H1 (cell line): ENCODE measurements around the gene TRIM38. TPM values are rescaled to one million over a fixed set of nuclear protein-coding genes. Genes with fewer than 3 reads are reported as not detected.
A peak's percentile ranks its signal among the peaks of the same experiment; 100 is the strongest.

ENCODE experiments used
- ASH2L ChIP-seq: fragments of 200-600, 300-600 bp; sonication (generic); IDR thresholded peaks from one replicate; pipeline ENCODE4 v1.7.1; 2017; ENCODE audit warnings: low read length
- ATF2 ChIP-seq: IDR thresholded peaks from 2 replicates; pipeline ENCODE4 v1.6.1; 2012; ENCODE audit warnings: low read length, inconsistent platforms
- BACH1 ChIP-seq: IDR thresholded peaks from 2 replicates; pipeline ENCODE4 v1.6.1; 2012; ENCODE audit warnings: low read length, improper control_type of control experiment
- CBX5 ChIP-seq: fragments of 300-800, 300-1000 bp; sonication (generic); IDR thresholded peaks from 2 replicates; pipeline ENCODE4 v1.7.1; 2016; ENCODE audit warnings: antibody characterized with exemption, low read length, low read depth
- CBX8 ChIP-seq: fragments of 300-800, 300-1000 bp; sonication (generic); IDR thresholded peaks from 2 replicates; pipeline ENCODE4 v1.7.1; 2016; ENCODE audit warnings: low read depth, low read length, borderline replicate concordance
- CEBPB ChIP-seq: IDR thresholded peaks from 2 replicates; pipeline ENCODE4 v1.6.1; 2012; ENCODE audit warnings: low read depth, low read length
- CHD1 ChIP-seq: IDR thresholded peaks from 2 replicates; pipeline ENCODE4 v1.6.1; 2012; ENCODE audit warnings: low read depth, low read length, improper control_type of control experiment
- E2F6 ChIP-seq: IDR thresholded peaks from 2 replicates; pipeline ENCODE4 v1.6.1; 2012; ENCODE audit warnings: inconsistent platforms
- EGR1 ChIP-seq: IDR thresholded peaks from 2 replicates; pipeline ENCODE4 v1.6.1; 2011; ENCODE audit warnings: low read depth, low read length, borderline replicate concordance
- HDAC6 ChIP-seq: IDR thresholded peaks from one replicate; pipeline ENCODE4 v1.7.1; 2012; ENCODE audit warnings: low read depth, mild to moderate bottlenecking, inconsistent platforms, low read length, moderate library complexity
- MAX ChIP-seq: IDR thresholded peaks from 2 replicates; pipeline ENCODE4 v1.6.1; 2012; ENCODE audit warnings: inconsistent platforms
- RAD21 ChIP-seq, 2 experiments: IDR thresholded peaks in 1 of 2; conservative IDR thresholded peaks in 1 of 2; 2 replicates each; pipeline ENCODE4 v1.6.1; 2011; ENCODE audit warnings: low read depth in 2 of 2, low read length in 2 of 2, improper control_type of control experiment in 1 of 2, inconsistent platforms in 1 of 2, mild to moderate bottlenecking in 1 of 2, moderate library complexity in 1 of 2
- RFX5 ChIP-seq: IDR thresholded peaks from 2 replicates; pipeline ENCODE4 v1.6.1; 2011; ENCODE audit warnings: low read depth, low read length, improper control_type of control experiment, borderline replicate concordance
- RNF2 ChIP-seq: fragments of 200-900, 300-1000 bp; sonication (generic); IDR thresholded peaks from 2 replicates; pipeline ENCODE4 v1.7.1; 2016; ENCODE audit warnings: borderline replicate concordance, low read depth, mild to moderate bottlenecking, antibody characterized with exemption, low read length; ENCODE audit not compliant: poor library complexity, severe bottlenecking; ENCODE audit errors: missing control alignments
- SIN3A ChIP-seq, 2 experiments: IDR thresholded peaks in 1 of 2; conservative IDR thresholded peaks in 1 of 2; 2 replicates each; pipeline ENCODE4 v1.6.1; 2011 to 2012; ENCODE audit warnings: low read length in 2 of 2, improper control_type of control experiment in 1 of 2, low read depth in 1 of 2, mild to moderate bottlenecking in 1 of 2
- SP4 ChIP-seq: IDR thresholded peaks from 2 replicates; pipeline ENCODE4 v1.6.1; 2012; ENCODE audit warnings: low read length, inconsistent platforms
- SUZ12 ChIP-seq: fragments of 200-600 bp; sonication (generic); IDR thresholded peaks from 2 replicates; pipeline ENCODE4 v1.6.1; 2012; ENCODE audit warnings: mild to moderate bottlenecking, inconsistent platforms, low read length, moderate library complexity, mixed read lengths
- TAF1 ChIP-seq: IDR thresholded peaks from 2 replicates; pipeline ENCODE4 v1.6.1; 2011; ENCODE audit warnings: mild to moderate bottlenecking, low read depth, low read length
- TAF7 ChIP-seq: optimal IDR thresholded peaks from 2 replicates; pipeline ENCODE3; 2011; ENCODE audit warnings: low read depth, mild to moderate bottlenecking, inconsistent platforms, low read length, moderate library complexity, borderline replicate concordance
- ZNF274 ChIP-seq: IDR thresholded peaks from 2 replicates; pipeline ENCODE4 v1.7.0; 2012; ENCODE audit warnings: low read length, borderline replicate concordance; ENCODE audit errors: extremely low read depth
- polyA plus RNA-seq, 7 experiments: library from polyadenylated mRNA; depleted of rRNA in 3 of 7; stranded (reverse) in 5 of 7; unstranded in 2 of 7; fragments of >200 nt in 5 of 7; fragments of 200-250 nt in 2 of 7; gene quantifications; 1 replicate in 5 of 7; 2 replicates in 1 of 7; 4 replicates in 1 of 7; pipeline versions ENCODE4 v1.2.1 to v1.2.3, GENCODE V29; 2011 to 2013; ENCODE audit warnings: missing spikeins in 2 of 7, mixed read lengths in 2 of 7
- total RNA-seq: library from RNA; stranded (reverse); fragmentation: NEBNext Ultra II Directional; extraction: Animal tissue kit (Norgen Biotek cat#: 25700); gene quantifications from 2 replicates; pipeline ENCODE4 v1.2.1, GENCODE V29; 2021

TRIM38 gene
- total and polyA plus RNA-seq, 2 of the 8 experiments (the other 6 are each of a cell fraction or from before 2014, with no cell fraction given): 0.43 to 0.56 TPM

GRCh38 chr6:26025894-26026832, 63.6 kb downstream of the TRIM38 start (continued):
- TF ChIP-seq HDAC6: no peak
- TF ChIP-seq SP4: no peak; the same call in none of the 2 replicates
- TF ChIP-seq RNF2: no peak
- TF ChIP-seq SIN3A (conservative IDR thresholded peaks at IDR 0.05 in 1 of 2, IDR thresholded peaks at IDR 0.05 in 1 of 2; ENCODE audit: low read depth in 1 of 2, low read length in 2 of 2): peak; percentile 80 to 96; a peak in 3 of 4 replicates
- peak; percentile 40 for TF ChIP-seq TAF7
- TF ChIP-seq RAD21 (IDR thresholded peaks at IDR 0.05 in 1 of 2, conservative IDR thresholded peaks at IDR 0.05 in 1 of 2; ENCODE audit: low read depth in 2 of 2, low read length in 2 of 2): peak; percentile 45 to 47
- peak; percentile 99 for TF ChIP-seq ATF2
- no peak; the same call in 1 of the 2 replicates for TF ChIP-seq CHD1
- TF ChIP-seq CBX8: no peak
- TF ChIP-seq ZNF274: no peak
- no peak for TF ChIP-seq RFX5
- TF ChIP-seq ASH2L: no peak
- TF ChIP-seq BACH1: no peak
- no peak for TF ChIP-seq CEBPB
- TF ChIP-seq EGR1: 0 out of 2 replicates have a peak, but pooled peaks have one; percentile 31
- TF ChIP-seq TAF1: peak; percentile 50
- TF ChIP-seq CBX5: no peak
- TF ChIP-seq MAX: no peak
- TF ChIP-seq SUZ12: no peak
- no peak for TF ChIP-seq E2F6
